DND-41 (cell line): ENCODE data around the gene ATP1A2.

Experiments used
- EZH2 ChIP-seq: IDR thresholded peaks from 3 replicates; pipeline ENCODE4 v1.6.1; 2012; ENCODE audit warnings: borderline replicate concordance, low read depth, mild to moderate bottlenecking, moderate library complexity, low read length, inconsistent platforms; ENCODE audit not compliant: severe bottlenecking
- TF ChIP-seq, protein P1 (sequence below): IDR thresholded peaks from 2 replicates; pipeline ENCODE4 v1.5.1; 2012; ENCODE audit warnings: borderline replicate concordance, low read length, moderate library complexity, mild to moderate bottlenecking; ENCODE audit not compliant: poor library complexity, severe bottlenecking; ENCODE audit errors: extremely low read depth

DNA sequence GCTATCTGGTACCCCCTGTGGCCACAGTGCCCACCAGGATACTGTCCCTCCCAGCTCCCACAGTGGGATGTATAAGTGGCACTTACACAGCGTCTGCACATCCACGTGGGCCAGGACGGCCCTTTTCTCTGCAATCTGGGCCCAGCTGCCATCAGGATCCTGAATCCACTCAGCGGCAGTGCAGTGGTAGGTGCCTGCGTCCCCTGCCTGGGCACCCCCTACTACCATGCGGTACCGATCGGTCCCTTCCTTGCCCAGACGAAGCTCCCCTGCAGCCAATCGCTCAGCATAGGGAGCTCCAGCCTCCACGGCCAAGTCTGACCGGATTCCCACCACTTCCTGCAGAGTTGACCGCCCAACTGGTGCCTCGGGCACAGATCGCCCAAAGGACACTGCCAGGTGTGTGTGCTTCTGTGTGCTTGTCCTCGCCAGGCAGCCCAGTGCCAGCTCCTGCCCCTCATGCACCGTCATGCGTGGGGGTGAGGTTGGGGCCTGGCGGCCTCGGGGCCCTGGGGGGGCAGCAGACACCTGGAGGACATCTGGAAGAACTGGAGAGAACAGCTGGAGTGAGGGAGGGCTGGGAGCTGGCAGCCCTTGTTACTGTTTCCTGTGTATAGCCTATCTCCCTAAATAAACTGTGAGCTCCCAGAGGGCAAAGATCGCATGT, 21.8 kb upstream of the ATP1A2 start:
- TF ChIP-seq, protein P1, sequence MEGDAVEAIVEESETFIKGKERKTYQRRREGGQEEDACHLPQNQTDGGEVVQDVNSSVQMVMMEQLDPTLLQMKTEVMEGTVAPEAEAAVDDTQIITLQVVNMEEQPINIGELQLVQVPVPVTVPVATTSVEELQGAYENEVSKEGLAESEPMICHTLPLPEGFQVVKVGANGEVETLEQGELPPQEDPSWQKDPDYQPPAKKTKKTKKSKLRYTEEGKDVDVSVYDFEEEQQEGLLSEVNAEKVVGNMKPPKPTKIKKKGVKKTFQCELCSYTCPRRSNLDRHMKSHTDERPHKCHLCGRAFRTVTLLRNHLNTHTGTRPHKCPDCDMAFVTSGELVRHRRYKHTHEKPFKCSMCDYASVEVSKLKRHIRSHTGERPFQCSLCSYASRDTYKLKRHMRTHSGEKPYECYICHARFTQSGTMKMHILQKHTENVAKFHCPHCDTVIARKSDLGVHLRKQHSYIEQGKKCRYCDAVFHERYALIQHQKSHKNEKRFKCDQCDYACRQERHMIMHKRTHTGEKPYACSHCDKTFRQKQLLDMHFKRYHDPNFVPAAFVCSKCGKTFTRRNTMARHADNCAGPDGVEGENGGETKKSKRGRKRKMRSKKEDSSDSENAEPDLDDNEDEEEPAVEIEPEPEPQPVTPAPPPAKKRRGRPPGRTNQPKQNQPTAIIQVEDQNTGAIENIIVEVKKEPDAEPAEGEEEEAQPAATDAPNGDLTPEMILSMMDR, result no peak
- TF ChIP-seq EZH2, result no peak
